Activated gamma-delta T cell treated with Interleukin-2 at 50 U/mL for 16 hours (primary cell): ENCODE results near the gene NUDCD3.

ENCODE experiments used
- DNase-seq: peaks from one replicate; pipeline ENCODE4 v3.0.0-alpha.2; 2020

The NUDCD3 gene

DNA sequence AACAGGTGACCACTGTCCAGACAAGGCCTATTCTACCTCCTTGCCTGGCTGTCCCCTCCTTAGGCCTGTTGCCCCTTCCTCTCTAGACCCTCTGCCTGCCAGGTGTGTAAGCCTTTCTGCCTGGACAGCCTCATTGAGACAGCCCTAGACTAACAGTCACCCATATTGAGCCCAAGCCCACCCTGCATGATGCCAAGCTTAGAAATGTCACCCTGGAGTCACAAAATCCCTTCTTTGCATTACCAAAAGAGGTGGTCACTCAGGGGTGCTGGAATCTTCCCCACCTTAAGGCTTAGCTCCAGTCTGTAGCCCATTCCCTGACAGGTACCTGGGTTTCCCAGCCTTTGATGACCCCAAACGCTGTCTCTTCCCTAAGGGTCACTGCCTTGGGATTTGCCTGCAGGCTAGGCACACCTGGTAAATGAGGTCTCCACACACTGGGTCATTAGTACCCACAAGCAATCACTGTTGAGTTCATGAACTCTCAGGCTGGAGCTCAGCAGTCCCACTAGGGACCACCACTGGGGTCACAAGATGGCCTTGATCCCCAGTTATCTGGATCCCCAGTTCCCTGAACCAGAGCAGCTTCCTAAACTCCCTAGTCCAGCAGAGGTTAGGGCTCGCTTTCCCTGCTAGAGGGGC, 110.1 kb downstream of the NUDCD3 start:
- no peak for DNase-seq

DNA sequence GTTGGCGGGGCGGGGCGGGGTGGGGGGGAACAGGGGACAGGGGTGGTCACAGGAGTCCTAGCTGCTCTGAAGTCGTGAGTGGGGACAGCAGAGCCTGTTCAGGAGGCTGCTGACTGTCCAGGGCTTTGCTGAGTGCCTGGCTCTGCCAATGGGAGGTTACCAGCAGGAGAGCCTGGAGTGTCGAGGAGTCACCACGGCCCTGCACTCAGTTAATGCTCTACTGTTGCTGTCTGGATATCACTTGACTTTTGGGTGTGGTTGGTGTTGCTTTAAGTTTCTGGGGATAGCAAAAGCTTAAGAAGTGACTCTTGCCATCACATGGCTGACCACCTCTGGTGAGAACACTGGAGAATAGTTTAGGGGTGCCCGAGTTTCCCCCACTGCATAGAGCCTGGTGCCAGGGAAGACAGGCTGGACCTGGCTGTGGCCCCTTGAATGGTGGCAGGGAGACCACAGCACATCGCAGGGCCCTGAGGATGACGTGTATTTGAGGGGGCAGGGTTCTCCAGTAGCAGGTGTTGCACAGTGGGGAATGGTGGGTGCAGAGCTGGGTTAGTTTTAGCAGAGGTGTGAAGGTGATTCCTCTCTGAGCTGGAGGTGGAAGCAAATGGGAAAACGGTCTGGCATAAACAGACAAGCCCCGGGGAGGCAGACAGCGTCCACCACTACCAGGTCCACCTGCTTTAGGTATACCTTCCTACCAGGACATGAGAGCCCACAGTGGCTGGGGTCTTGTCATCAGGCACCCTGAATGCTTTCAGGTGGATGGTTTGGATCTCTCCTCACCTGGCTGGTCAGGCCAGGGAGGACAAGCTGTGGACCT, 110.9 kb downstream of the NUDCD3 start:
- no peak for DNase-seq

- no peak for DNase-seq
Observed at GRCh38 chr7:44378744-44379143, 111.7 kb downstream of the NUDCD3 start.

- DNase-seq, result no peak
Observed at GRCh38 chr7:44377681-44378421, 112.6 kb downstream of the NUDCD3 start.

DNA sequence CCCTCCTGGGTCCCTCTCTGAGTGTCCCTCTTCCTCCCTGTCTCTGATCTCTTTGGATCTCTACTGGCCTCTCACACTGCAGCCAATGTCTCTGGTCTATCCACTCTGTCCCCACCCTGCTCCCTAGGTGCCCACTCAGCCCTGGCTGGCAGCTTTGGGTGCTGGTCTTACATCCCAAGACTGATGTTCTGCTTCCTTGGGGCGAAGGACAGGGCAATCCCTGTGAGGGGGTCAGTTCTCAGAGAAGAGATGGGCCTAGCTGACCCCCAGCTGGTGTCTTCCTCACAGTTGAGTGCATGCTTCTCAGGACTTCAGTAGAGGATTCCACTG, 113.4 kb downstream of the NUDCD3 start:
- no peak for DNase-seq

DNA sequence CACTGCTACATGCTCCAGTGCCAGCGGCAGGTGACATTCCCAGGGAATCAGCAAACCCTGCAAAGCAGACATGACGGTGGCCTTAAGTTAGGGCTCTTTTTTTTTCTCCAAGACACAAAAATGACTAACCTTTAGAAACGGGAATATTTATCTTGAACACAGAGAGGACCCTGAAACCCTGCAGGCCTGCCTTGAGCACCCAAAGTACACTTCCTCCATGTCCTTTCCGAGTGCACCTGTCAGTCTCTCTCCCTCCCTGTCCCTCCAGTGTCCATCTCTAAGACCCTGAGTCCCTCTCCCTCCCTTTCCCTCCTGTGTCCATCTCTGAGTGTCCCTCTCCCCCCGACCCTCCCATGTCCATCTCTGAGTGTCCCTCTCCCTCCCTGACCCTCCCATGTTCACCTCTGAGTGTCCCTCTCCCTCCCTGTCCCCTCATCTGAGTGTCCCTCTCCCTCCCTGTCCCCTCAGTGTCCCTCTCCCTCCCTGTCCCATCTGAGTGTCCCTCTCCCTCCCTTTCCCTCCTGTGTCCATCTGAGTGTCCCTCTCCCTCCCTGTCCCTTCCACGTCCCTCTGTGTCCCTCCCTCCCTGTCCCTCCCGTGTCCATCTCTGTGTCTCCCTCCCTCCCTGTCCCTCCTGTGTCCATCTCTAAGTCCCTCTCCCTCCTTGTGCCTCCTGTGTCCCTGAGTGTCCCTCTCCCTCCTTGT, 113.9 kb downstream of the NUDCD3 start:
- DNase-seq, result no peak

DNA sequence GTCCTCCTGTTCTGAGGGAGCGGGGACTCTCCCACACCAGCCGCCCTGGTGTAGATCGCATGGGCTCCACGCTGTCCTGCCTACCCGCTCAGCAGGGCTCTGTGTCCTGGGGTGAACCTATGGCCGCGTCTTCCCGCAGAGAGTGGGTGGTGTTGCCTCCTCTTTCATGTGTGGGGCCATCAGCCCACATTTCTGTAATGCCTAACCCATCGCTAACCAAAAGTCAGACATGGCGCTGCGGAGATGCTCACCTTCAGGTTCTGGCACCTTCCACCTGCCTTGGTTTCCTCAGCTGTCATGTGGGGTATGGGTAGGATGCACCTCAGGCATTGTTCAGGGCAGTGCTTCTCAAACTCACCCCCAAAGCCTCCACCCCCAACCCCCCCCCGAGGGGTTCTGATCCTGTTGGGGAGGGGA, 114.5 kb downstream of the NUDCD3 start:
- DNase-seq, result no peak

DNA sequence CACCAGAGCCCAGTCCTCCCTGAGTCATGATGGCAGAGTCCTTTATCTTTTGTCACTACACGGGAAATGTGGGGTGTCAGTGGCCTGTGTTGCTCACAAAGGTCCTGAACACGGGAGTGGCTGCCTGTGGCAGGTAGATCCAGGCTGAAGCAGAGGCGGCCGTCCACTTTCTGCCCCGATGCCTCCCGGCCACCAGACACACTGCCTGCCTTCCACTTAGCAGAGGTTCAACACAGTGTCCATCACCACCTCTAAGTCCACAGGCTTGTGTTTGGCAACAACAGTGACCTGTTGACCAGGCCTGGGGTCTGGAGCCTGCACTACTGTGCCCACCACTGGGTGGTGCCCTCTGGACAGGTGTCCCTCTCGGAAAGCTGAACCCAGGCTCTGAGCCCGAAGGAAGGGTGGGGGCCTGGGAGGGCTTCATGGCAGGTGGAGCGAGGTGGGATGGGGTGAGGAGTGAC, 115.2 kb downstream of the NUDCD3 start:
- no peak for DNase-seq

- no peak for DNase-seq
Observed at GRCh38 chr7:44374007-44374763, 116.3 kb downstream of the NUDCD3 start.

GRCh38 chr7:44373418-44373740, 117.1 kb downstream of the NUDCD3 start:
- DNase-seq, result no peak

- DNase-seq, result no peak
Observed at GRCh38 chr7:44372560-44373417, 117.7 kb downstream of the NUDCD3 start.

DNA sequence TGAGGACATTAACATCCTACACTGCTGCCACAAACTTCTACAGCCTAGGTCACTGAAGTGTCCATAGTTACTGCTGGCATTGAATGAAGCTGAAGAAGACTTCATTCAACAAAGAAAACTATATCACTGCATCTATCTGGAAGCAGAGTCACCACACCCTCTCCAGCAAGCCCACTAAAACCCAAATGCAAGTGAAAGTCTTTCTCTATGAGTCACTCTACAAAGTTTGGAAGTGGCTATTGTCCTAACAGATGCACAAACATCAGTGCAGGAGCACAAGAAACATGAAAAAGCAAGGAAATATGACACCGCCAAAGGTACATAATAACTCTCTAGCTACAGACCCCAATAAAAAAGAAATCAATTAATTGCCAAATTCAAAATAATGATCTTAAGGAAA, 121.6 kb downstream of the NUDCD3 start:
- DNase-seq, result no peak

GRCh38 chr7:44368455-44368854, 122.0 kb downstream of the NUDCD3 start:
- no peak for DNase-seq

GRCh38 chr7:44367475-44368043, 122.9 kb downstream of the NUDCD3 start:
- no peak for DNase-seq

DNA sequence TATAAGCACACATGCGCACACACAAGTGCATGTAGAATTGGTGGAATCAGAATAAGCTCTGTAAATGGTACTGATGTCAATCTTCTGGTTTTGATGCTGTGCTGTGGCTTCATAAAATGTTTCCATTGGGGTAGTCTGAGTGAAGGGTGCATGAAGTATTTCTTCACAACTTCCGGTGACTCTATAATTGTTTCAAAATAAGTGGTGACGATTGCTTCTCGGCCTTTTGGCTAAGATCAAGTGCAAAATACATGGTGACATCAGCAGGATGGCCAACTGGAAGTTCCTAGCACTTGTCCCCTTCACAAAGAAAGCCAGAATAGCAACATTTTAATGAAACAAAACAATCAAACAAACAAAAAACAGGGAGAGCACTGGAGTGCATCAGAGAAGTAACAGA, 123.5 kb downstream of the NUDCD3 start:
- DNase-seq, result no peak

- DNase-seq, result no peak
Observed at GRCh38 chr7:44353668-44354067, 136.8 kb downstream of the NUDCD3 start.

GRCh38 chr7:44348851-44349781, 141.3 kb downstream of the NUDCD3 start:
- DNase-seq, result no peak

GRCh38 chr7:44348300-44348699, 142.2 kb downstream of the NUDCD3 start:
- no peak for DNase-seq

- DNase-seq, result no peak
Observed at GRCh38 chr7:44347546-44348114, 142.8 kb downstream of the NUDCD3 start.

DNA sequence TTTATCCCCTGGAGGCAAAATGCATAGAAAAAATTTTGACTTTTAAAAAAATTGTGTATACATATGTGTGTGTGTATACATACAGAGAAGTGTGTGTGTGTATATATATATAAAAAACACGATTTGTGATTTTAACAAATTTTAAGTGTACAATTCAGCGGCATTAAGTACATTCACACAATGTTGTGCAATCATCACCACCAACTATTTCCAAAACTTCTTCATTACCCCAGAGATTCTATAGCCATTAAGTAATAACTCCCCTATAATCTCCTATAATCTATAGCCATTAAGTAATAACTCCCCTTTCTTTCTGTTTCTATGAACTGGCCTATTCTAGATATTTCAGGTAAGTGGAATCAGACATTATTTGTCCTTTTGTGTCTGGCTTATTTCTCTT, 144.4 kb downstream of the NUDCD3 start:
- no peak for DNase-seq
